WI38 (cell line): ENCODE measurements around the gene FBXL13.
"Not testable (repeated sequence)": the region's sequence is repeated elsewhere in the genome, so short reads cannot be mapped to it uniquely, and the experiment has no call there.

ENCODE experiments used
- H3K4me3 ChIP-seq: 2 replicates; pipeline ENCODE4 v1.5.1; 2011; ENCODE audit warnings: low read depth, mild to moderate bottlenecking, control low read depth, low read length
- TF ChIP-seq, protein P1 (sequence below): IDR thresholded peaks from 2 replicates; pipeline ENCODE4 v1.5.1; 2012; ENCODE audit warnings: low read depth, mild to moderate bottlenecking, control low read depth, low read length

FBXL13 gene

DNA sequence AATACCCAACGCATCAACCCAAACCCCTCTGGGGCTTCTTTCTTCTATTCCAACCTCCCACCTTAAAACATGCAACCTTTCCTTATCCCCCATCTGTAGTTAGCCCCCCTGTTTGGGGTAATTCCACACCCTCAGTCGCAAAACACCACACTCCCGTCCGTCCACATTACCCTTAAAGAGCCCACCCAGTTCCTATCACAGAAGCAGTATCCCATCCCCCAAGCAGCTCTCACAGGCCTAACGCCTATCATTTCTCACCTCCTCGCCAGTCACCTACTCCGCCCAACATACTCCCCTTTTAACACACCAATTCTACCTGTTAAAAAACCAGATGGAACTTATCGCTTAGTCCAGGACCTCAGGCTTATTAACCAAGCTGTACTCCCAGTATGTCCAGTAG is 98.1 kb downstream of the FBXL13 start:
- H3K4me3 ChIP-seq = no peak overlapping the region
- TF ChIP-seq, protein P1, sequence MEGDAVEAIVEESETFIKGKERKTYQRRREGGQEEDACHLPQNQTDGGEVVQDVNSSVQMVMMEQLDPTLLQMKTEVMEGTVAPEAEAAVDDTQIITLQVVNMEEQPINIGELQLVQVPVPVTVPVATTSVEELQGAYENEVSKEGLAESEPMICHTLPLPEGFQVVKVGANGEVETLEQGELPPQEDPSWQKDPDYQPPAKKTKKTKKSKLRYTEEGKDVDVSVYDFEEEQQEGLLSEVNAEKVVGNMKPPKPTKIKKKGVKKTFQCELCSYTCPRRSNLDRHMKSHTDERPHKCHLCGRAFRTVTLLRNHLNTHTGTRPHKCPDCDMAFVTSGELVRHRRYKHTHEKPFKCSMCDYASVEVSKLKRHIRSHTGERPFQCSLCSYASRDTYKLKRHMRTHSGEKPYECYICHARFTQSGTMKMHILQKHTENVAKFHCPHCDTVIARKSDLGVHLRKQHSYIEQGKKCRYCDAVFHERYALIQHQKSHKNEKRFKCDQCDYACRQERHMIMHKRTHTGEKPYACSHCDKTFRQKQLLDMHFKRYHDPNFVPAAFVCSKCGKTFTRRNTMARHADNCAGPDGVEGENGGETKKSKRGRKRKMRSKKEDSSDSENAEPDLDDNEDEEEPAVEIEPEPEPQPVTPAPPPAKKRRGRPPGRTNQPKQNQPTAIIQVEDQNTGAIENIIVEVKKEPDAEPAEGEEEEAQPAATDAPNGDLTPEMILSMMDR = no peak

DNA sequence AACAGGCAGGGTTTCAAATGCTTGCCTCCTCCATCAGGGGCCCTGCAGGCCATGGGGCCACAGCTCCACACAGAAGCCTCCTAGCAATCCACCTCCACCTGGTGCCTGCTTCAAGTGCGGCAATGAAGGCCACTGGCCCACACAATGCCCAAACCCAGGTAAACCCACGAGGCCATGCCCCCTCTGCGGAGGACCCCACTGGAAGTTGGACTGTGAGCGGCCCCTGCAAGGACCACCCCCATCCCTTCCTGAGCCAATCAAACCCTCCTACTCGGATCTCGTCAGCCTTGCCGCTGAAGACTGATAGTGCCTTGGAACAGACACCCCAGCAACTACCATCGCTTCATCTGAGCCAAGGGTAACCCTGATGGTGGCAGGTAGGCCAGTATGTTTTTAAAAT is 98.7 kb downstream of the FBXL13 start:
- no peak overlapping the region for H3K4me3 ChIP-seq
- TF ChIP-seq, protein P1 = no peak

- no peak overlapping the region for H3K4me3 ChIP-seq
Observed at GRCh38 chr7:102974366-102975236, 100.0 kb downstream of the FBXL13 start.

GRCh38 chr7:102973096-102973802 is 101.3 kb downstream of the FBXL13 start:
- H3K4me3 ChIP-seq = no peak overlapping the region
- TF ChIP-seq, protein P1 = no peak

More at GRCh38 chr7:102974366-102975236, 100.0 kb downstream of the FBXL13 start:
- TF ChIP-seq, protein P1 = no peak

DNA sequence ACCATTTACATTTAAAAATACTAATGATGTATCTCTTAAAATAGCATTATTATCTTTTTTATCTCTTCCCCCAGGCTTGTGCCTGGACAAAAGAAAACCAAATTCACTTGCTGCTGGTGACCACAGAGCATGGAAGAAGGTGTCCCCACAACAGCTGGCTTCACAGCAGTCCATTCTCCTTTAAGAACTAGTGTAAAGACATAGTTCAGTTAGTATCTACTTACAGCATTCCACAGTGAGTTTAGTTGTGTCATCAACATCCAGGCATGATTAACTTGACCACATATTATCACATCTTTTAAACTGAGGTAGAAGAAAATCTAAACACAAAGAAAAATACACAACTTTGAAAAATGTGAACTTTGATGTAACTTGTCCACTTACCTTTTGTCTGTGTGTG is 106.8 kb downstream of the FBXL13 start:
- TF ChIP-seq, protein P1 = no peak
- H3K4me3 ChIP-seq = no peak overlapping the region

GRCh38 chr7:102966465-102966864 is 108.1 kb downstream of the FBXL13 start:
- TF ChIP-seq, protein P1 = no peak

GRCh38 chr7:102961993-102962392 is 112.6 kb downstream of the FBXL13 start:
- H3K4me3 ChIP-seq = not testable (repeated sequence)

More at GRCh38 chr7:102966465-102966864, 108.1 kb downstream of the FBXL13 start:
- no peak overlapping the region for H3K4me3 ChIP-seq

GRCh38 chr7:102958004-102958403 is 116.6 kb downstream of the FBXL13 start:
- H3K4me3 ChIP-seq = not testable (repeated sequence)

- not testable (repeated sequence) for H3K4me3 ChIP-seq
Observed at GRCh38 chr7:102954359-102954758, 120.2 kb downstream of the FBXL13 start.
